ENCODE measurements around the gene ZNF835. TPM values are rescaled to one million over a fixed set of nuclear protein-coding genes. Genes with fewer than 3 reads are reported as not detected.

The ZNF835 gene
- total RNA-seq, 1 donor from 2014 or later, result 1.7 TPM

GRCh38 chr19:56619121-56619520 lies 52.4 kb downstream of the ZNF835 start:
- Histone ChIP-seq H3K4me3 (no peak overlapping the region), H3K36me3 (peaks cover 0 to 63% of the 10 kb centered on the region in 2 donors), H3K9me3 (peaks cover 49% of the 10 kb centered on the region), H3K4me1 (no peaks in the 10 kb centered on the region), H3K27me3 (no peaks in the 10 kb centered on the region), H3K27ac (no peak overlapping the region)
- intact Hi-C loops (cut with DNase I), result no loop called here
- TF ChIP-seq POLR2A (IDR thresholded peaks at IDR 0.05), result no peak
- no peak for TF ChIP-seq POLR2AphosphoS5 (IDR thresholded peaks at IDR 0.05; ENCODE audit: insufficient read depth in 1 of 2, low read depth in 1 of 2)
- TF ChIP-seq CTCF (IDR thresholded peaks at IDR 0.05), result no peak
- no peak for DNase-seq (ENCODE audit: extremely low spot score in 2 of 2)

GRCh38 chr19:56617531-56617930 lies 54.0 kb downstream of the ZNF835 start:
- TF ChIP-seq CTCF (IDR thresholded peaks at IDR 0.05), result no peak
- no peak for TF ChIP-seq POLR2AphosphoS5 (IDR thresholded peaks at IDR 0.05; ENCODE audit: insufficient read depth in 1 of 2, low read depth in 1 of 2)
- no peak for TF ChIP-seq POLR2A (IDR thresholded peaks at IDR 0.05)
- peaks cover 0 to 61% of the 10 kb centered on the region in 2 donors for H3K36me3 ChIP-seq
- H3K9me3 ChIP-seq, result peaks cover 41% of the 10 kb centered on the region
- intact Hi-C loops (cut with DNase I), result no loop called here
- H3K4me1 ChIP-seq, result no peaks in the 10 kb centered on the region
- H3K27ac ChIP-seq, result no peak overlapping the region
- H3K27me3 ChIP-seq, result no peaks in the 10 kb centered on the region
- H3K4me3 ChIP-seq, result no peak overlapping the region
- no peak for DNase-seq (ENCODE audit: extremely low spot score in 2 of 2)

- peaks cover 0 to 65% of the 10 kb centered on the region in 2 donors for H3K36me3 ChIP-seq
- TF ChIP-seq POLR2AphosphoS5 (IDR thresholded peaks at IDR 0.05; ENCODE audit: insufficient read depth in 1 of 2, low read depth in 1 of 2), result no peak
- no peak for TF ChIP-seq POLR2A (IDR thresholded peaks at IDR 0.05)
- TF ChIP-seq CTCF (IDR thresholded peaks at IDR 0.05), result no peak
- H3K9me3 ChIP-seq, result peaks cover 38% of the 10 kb centered on the region
- H3K4me1 ChIP-seq, result no peaks in the 10 kb centered on the region
- H3K27ac ChIP-seq, result no peak overlapping the region
- intact Hi-C loops (cut with DNase I), result no loop called here
- no peaks in the 10 kb centered on the region for H3K27me3 ChIP-seq
- H3K4me3 ChIP-seq, result no peak overlapping the region
- no peak for DNase-seq (ENCODE audit: extremely low spot score in 2 of 2)
Measured at GRCh38 chr19:56613639-56614038, 57.9 kb downstream of the ZNF835 start.

- intact Hi-C loops (cut with DNase I), result no loop called here
- DNase-seq (ENCODE audit: extremely low spot score in 2 of 2), result no peak
- Histone ChIP-seq H3K27me3 (no peaks in the 10 kb centered on the region), H3K4me3 (no peak overlapping the region), H3K9me3 (peaks cover 46% of the 10 kb centered on the region), H3K36me3 (peaks cover 0 to 56% of the 10 kb centered on the region in 2 donors), H3K4me1 (no peaks in the 10 kb centered on the region), H3K27ac (no peak overlapping the region)
- no peak for TF ChIP-seq POLR2A (IDR thresholded peaks at IDR 0.05)
Measured at GRCh38 chr19:56612737-56613136, 58.8 kb downstream of the ZNF835 start.

Other genes with a start within 250 kb of the ZNF835 start
- 2.5 TPM for gene ZNF667, start 194.4 kb downstream of the ZNF835 start, total RNA-seq
- gene ZNF471, start 163.9 kb downstream of the ZNF835 start, total RNA-seq, result 4.2 TPM
- 7.1 TPM for gene ZFP28, start 132.8 kb downstream of the ZNF835 start, total RNA-seq
- gene ZNF470, start 104.3 kb downstream of the ZNF835 start, total RNA-seq, result 3.2 TPM
- gene ZNF71, start 76.5 kb downstream of the ZNF835 start, total RNA-seq, result 11.8 TPM
- 0.98 TPM for gene SMIM17, start 28.6 kb downstream of the ZNF835 start, total RNA-seq
- gene PEG3, start 169.0 kb upstream of the ZNF835 start, total RNA-seq, result 15.2 TPM
- gene ZIM2, start 169.0 kb upstream of the ZNF835 start, total RNA-seq, result 0.74 TPM

All from vagina (tissue), 2 donors.